B cell (primary cell): ENCODE results near the gene TBC1D22A. TPM values are rescaled to one million over a fixed set of nuclear protein-coding genes. Genes with fewer than 3 reads are reported as not detected.

Source experiments
- ATAC-seq: fragments of 200-7000 bp; cut with Tn5 transposase; one replicate; pipeline ENCODE4 v1.10.0; 2021; ENCODE audit warnings: low read depth, mild to moderate bottlenecking, moderate number of reproducible peaks, moderate library complexity
- CTCF ChIA-PET: fragments of 350-600 bp; sonication (Branson Sonifier 250); formaldehyde crosslinking; loops from one replicate; lab custom pipeline; 2021; ENCODE audit warnings: antibody characterized with exemption, inconsistent platforms; lab: Charles Lee
- POLR2A ChIA-PET: fragments of 350-600 bp; sonication (Branson Sonifier 250); formaldehyde crosslinking; loops from one replicate; lab custom pipeline; 2021; ENCODE audit warnings: antibody characterized with exemption; lab: Charles Lee
- DNase-seq: peaks from one replicate; pipeline ENCODE4 v3.0.0; 2013
- H2AFZ ChIP-seq: 2 replicates; pipeline ENCODE4 v1.6.1; 2012; ENCODE audit warnings: mild to moderate bottlenecking, low read depth, low read length; ENCODE audit not compliant: insufficient read depth, poor library complexity, severe bottlenecking
- H3K27ac ChIP-seq, 2 donors: 1 replicate in 1 of 2; 2 replicates in 1 of 2; pipeline ENCODE4 v1.5.1; 2012 to 2013; ENCODE audit warnings: low read length in 2 of 2, mild to moderate bottlenecking in 2 of 2, moderate library complexity in 1 of 2
- H3K27me3 ChIP-seq, 4 experiments: fragments of 200-600 bp in 1 of 4; sonication (generic) in 1 of 4; replicated peaks in 1 of 4; 1 replicate in 2 of 4; 2 replicates in 2 of 4; pipeline versions ENCODE4 v1.6.1 to v1.7.0; 2013 to 2016; ENCODE audit warnings: low read length in 3 of 4, mild to moderate bottlenecking in 2 of 4, mixed read lengths in 1 of 4, moderate library complexity in 1 of 4; ENCODE audit not compliant: insufficient read depth in 4 of 4, control insufficient read depth in 3 of 4; ENCODE audit errors: control extremely low read depth in 1 of 4
- H3K36me3 ChIP-seq, 2 experiments: replicated peaks in 1 of 2; 1 replicate in 1 of 2; 2 replicates in 1 of 2; pipeline versions ENCODE4 v1.6.1 to v1.7.1; 2013; ENCODE audit warnings: low read length in 1 of 2; ENCODE audit not compliant: insufficient read depth in 2 of 2, control insufficient read depth in 1 of 2; ENCODE audit errors: control extremely low read depth in 1 of 2, extremely low read depth in 1 of 2
- H3K4me1 ChIP-seq, 2 donors: fragments of 200-600 bp in 1 of 2; sonication (generic) in 1 of 2; 1 replicate in 1 of 2; 2 replicates in 1 of 2; pipeline versions ENCODE4 v1.5.1 to v1.6.1; 2013 to 2017; ENCODE audit warnings: low read length in 2 of 2; ENCODE audit not compliant: control insufficient read depth in 2 of 2, insufficient read depth in 2 of 2
- H3K4me2 ChIP-seq: replicated peaks from 2 replicates; pipeline ENCODE3; 2012; ENCODE audit warnings: mild to moderate bottlenecking, low read depth, low read length; ENCODE audit not compliant: poor library complexity, severe bottlenecking
- H3K4me3 ChIP-seq, 5 experiments: fragments of 200-600 bp in 1 of 5; sonication (generic) in 1 of 5; 1 replicate in 3 of 5; 2 replicates in 2 of 5; pipeline versions ENCODE4 v1.5.1 to v1.7.0; 2011 to 2016; ENCODE audit warnings: low read length in 4 of 5, mild to moderate bottlenecking in 4 of 5, low read depth in 2 of 5, control low read depth in 1 of 5, moderate library complexity in 1 of 5; ENCODE audit not compliant: insufficient read depth in 1 of 5; ENCODE audit errors: control extremely low read depth in 1 of 5, extremely low read depth in 1 of 5
- H3K79me2 ChIP-seq: fragments of 200-600 bp; sonication (generic); one replicate; pipeline ENCODE4 v1.6.0; 2016; ENCODE audit warnings: low read length; ENCODE audit not compliant: control insufficient read depth, insufficient read depth
- H3K9ac ChIP-seq: fragments of 200-600 bp; sonication (generic); 2 replicates; pipeline ENCODE4 v1.6.1; 2017; ENCODE audit warnings: mild to moderate bottlenecking, low read length, moderate library complexity
- H3K9me3 ChIP-seq, 3 donors: one replicate each; pipeline versions ENCODE4 v1.6.1 to v1.7.1; 2013; ENCODE audit warnings: low read length in 2 of 3; ENCODE audit not compliant: control insufficient read depth in 2 of 3, insufficient read depth in 1 of 3; ENCODE audit errors: control extremely low read depth in 1 of 3
- H4K20me1 ChIP-seq: 2 replicates; pipeline ENCODE4 v1.6.0; 2012; ENCODE audit warnings: mild to moderate bottlenecking, low read length; ENCODE audit not compliant: insufficient read depth, control insufficient read depth, poor library complexity, severe bottlenecking
- H3K27ac Mint-ChIP-seq: one replicate; pipeline ENCODE4 v1.8.0; 2021; ENCODE audit warnings: mixed read lengths
- H3K27me3 Mint-ChIP-seq: one replicate; pipeline ENCODE4 v1.8.0; 2021; ENCODE audit warnings: mixed read lengths
- H3K4me1 Mint-ChIP-seq: one replicate; pipeline ENCODE4 v1.8.0; 2021; ENCODE audit warnings: mixed read lengths
- H3K4me3 Mint-ChIP-seq: one replicate; pipeline ENCODE4 v1.8.0; 2021; ENCODE audit warnings: mixed read lengths
- H3K9me3 Mint-ChIP-seq: one replicate; pipeline ENCODE4 v1.8.0; 2022; ENCODE audit warnings: mixed read lengths; ENCODE audit not compliant: insufficient read depth
- EZH2 ChIP-seq: IDR thresholded peaks from 2 replicates; pipeline ENCODE4 v1.6.1; 2012; ENCODE audit warnings: borderline replicate concordance, low read depth, mild to moderate bottlenecking, moderate library complexity, low read length; ENCODE audit not compliant: insufficient read depth, poor library complexity, severe bottlenecking
- WGBS: methylation state at CpG from one replicate; pipeline ENCODE4 v1.1.5; 2013; ENCODE audit warnings: missing lambda C conversion rate; ENCODE audit not compliant: insufficient coverage; 5-methylcytosine and 5-hydroxymethylcytosine counted together
- intact Hi-C: fragments of 100-400 bp; cut with micrococcal nuclease; formaldehyde crosslinking; loops from one replicate; pipeline ENCODE4 v1.10.0; 2022
- polyA plus RNA-seq: library from polyadenylated mRNA; depleted of rRNA; stranded (reverse); fragments of >200 nt; gene quantifications from 2 replicates; pipeline ENCODE4 v1.2.3, GENCODE V29; 2012
- total RNA-seq, 2 donors: library from RNA; stranded (reverse); fragments of 120-200 nt in 1 of 2; gene quantifications; 1 replicate in 1 of 2; 2 replicates in 1 of 2; pipeline versions ENCODE4 v1.2.3 to v1.2.4, GENCODE V29; 2013 to 2022
- TF ChIP-seq, protein P1 (sequence below): fragments of 200-600 bp; IDR thresholded peaks from one replicate; pipeline ENCODE4 v1.8.0; 2022; ENCODE audit warnings: antibody characterized with exemption, mild to moderate bottlenecking

Gene TBC1D22A
- total and polyA plus RNA-seq, 2 donors (not counting 1 experiment from before 2014, with no cell fraction given), result 73.8 to 128 TPM

DNA sequence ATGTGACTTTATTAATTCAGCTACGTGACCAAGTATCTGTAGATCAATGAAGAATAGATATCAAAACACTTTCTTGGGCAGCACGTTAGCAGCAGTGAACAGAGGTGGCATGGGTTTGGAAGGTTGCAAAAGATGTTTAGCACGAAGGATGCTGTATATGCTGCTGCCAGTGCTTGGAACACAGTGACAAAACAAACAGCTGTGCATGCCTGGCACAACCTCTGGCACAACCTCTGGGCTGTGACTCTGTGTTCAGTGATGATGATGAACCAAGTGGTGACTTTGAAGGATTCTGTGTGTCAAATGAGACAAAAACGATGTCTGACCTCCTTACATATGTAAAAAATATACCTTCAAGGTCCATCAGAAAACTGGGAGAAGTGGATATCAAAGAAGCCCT lies 104.7 kb downstream of the TBC1D22A start:
- peaks cover 36% of the 10 kb centered on the region for H3K4me1 Mint-ChIP-seq
- intact Hi-C loops, result no loop called here
- no peak overlapping the region for H2AFZ ChIP-seq
- no peak overlapping the region for H3K4me2 ChIP-seq
- peaks cover 11 to 71% of the 10 kb centered on the region in 2 experiments for H3K36me3 ChIP-seq
- no peak overlapping the region for H3K27ac Mint-ChIP-seq
- H3K79me2 ChIP-seq, result peaks cover 98% of the 10 kb centered on the region
- H3K27ac ChIP-seq, result no peak overlapping the region
- H3K4me3 ChIP-seq, result no peak overlapping the region
- POLR2A ChIA-PET, result no interaction called here
- CTCF ChIA-PET, result no interaction called here
- H3K9me3 Mint-ChIP-seq, result peaks cover 9% of the 10 kb centered on the region
- H4K20me1 ChIP-seq, result peaks cover 85% of the 10 kb centered on the region
- H3K27me3 Mint-ChIP-seq, result no peaks in the 10 kb centered on the region
- no peak for DNase-seq
- peaks cover 8 to 17% (median 11%) of the 10 kb centered on the region in 3 donors for H3K9me3 ChIP-seq
- no peak overlapping the region for H3K9ac ChIP-seq
- H3K4me3 Mint-ChIP-seq, result no peak overlapping the region
- H3K27me3 ChIP-seq, result no peaks in the 10 kb centered on the region
- 87% methylated on average over 2 of the region's 4 CpGs for WGBS
- TF ChIP-seq, protein P1, sequence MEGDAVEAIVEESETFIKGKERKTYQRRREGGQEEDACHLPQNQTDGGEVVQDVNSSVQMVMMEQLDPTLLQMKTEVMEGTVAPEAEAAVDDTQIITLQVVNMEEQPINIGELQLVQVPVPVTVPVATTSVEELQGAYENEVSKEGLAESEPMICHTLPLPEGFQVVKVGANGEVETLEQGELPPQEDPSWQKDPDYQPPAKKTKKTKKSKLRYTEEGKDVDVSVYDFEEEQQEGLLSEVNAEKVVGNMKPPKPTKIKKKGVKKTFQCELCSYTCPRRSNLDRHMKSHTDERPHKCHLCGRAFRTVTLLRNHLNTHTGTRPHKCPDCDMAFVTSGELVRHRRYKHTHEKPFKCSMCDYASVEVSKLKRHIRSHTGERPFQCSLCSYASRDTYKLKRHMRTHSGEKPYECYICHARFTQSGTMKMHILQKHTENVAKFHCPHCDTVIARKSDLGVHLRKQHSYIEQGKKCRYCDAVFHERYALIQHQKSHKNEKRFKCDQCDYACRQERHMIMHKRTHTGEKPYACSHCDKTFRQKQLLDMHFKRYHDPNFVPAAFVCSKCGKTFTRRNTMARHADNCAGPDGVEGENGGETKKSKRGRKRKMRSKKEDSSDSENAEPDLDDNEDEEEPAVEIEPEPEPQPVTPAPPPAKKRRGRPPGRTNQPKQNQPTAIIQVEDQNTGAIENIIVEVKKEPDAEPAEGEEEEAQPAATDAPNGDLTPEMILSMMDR, result no peak
- no peak for TF ChIP-seq EZH2
- ATAC-seq, result no peak
- peaks cover 13 to 19% of the 10 kb centered on the region in 2 donors for H3K4me1 ChIP-seq

DNA sequence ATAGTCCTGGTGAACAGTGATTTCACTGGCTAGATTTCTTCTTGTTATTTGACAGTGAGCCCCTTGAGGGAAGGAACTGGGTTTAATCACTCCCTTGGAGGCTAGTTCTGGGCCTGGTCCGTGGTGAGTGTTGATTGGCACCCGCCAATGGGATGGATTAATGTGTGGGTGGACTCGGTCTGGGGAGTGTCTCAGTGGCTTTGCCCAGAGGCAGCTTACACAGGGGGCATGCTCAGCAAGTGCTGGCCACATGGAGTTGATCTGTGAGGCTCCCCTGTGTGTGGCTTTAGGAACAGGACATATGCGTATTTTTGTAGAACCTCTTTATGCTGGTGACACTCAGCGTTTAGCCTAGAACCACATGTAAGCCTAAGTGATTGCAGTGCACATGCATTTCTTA lies 106.9 kb downstream of the TBC1D22A start:
- Histone ChIP-seq H3K4me1 (no peaks in the 10 kb centered on the region), H4K20me1 (peaks cover 73% of the 10 kb centered on the region)
- CTCF ChIA-PET, result no interaction called here

More for the DNA sequence above, 106.9 kb downstream of the TBC1D22A start:
- Mint-ChIP-seq H3K27ac (no peak overlapping the region), H3K9me3 (peaks cover 15% of the 10 kb centered on the region), H3K27me3 (no peaks in the 10 kb centered on the region), H3K4me3 (no peak overlapping the region), H3K4me1 (peaks cover 23% of the 10 kb centered on the region)
- TF ChIP-seq, protein P1, result no peak
- no peak for TF ChIP-seq EZH2
- no peak overlapping the region for H3K27ac ChIP-seq
- DNase-seq (no peak), ATAC-seq (no peak)
- H3K9ac ChIP-seq, result no peak overlapping the region
- no peak overlapping the region for H3K4me3 ChIP-seq
- intact Hi-C loops, result no loop called here
- no peak overlapping the region for H3K4me2 ChIP-seq
- no peaks in the 10 kb centered on the region for H3K27me3 ChIP-seq
- peaks cover 97% of the 10 kb centered on the region for H3K79me2 ChIP-seq
- peaks cover 12 to 66% of the 10 kb centered on the region in 2 experiments for H3K36me3 ChIP-seq
- POLR2A ChIA-PET, result no interaction called here
- H2AFZ ChIP-seq, result no peak overlapping the region
- WGBS, result 100% methylated on average over 4 of the region's 5 CpGs
- H3K9me3 ChIP-seq, result peaks cover 8 to 24% (median 11%) of the 10 kb centered on the region in 3 donors
